ENCODE results near the gene PLCB1.

GRCh38 chr20:8934362-8934761 lies 802.3 kb downstream of the PLCB1 start:
- TF ChIP-seq, protein P1, sequence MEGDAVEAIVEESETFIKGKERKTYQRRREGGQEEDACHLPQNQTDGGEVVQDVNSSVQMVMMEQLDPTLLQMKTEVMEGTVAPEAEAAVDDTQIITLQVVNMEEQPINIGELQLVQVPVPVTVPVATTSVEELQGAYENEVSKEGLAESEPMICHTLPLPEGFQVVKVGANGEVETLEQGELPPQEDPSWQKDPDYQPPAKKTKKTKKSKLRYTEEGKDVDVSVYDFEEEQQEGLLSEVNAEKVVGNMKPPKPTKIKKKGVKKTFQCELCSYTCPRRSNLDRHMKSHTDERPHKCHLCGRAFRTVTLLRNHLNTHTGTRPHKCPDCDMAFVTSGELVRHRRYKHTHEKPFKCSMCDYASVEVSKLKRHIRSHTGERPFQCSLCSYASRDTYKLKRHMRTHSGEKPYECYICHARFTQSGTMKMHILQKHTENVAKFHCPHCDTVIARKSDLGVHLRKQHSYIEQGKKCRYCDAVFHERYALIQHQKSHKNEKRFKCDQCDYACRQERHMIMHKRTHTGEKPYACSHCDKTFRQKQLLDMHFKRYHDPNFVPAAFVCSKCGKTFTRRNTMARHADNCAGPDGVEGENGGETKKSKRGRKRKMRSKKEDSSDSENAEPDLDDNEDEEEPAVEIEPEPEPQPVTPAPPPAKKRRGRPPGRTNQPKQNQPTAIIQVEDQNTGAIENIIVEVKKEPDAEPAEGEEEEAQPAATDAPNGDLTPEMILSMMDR (IDR thresholded peaks at IDR 0.05) = no peak
- TF ChIP-seq POLR2A (IDR thresholded peaks at IDR 0.05) = no peak

Data from uterus (tissue), 2 donors.